GM18870 (cell line): ENCODE data around the gene RNF144A.
"Not testable (repeated sequence)": the region's sequence is repeated elsewhere in the genome, so short reads cannot be mapped to it uniquely, and the experiment has no call there.

Experiments used
- ATAC-seq: cut with Tn5 transposase; IDR thresholded peaks from one replicate; pipeline ENCODE4 v1.9.1; 2021; ENCODE audit warnings: moderate library complexity; ENCODE audit not compliant: unreplicated experiment

The RNF144A gene

GRCh38 chr2:6995391-6996097, 78.3 kb downstream of the RNF144A start:
- ATAC-seq = no peak

GRCh38 chr2:6999211-6999877, 82.1 kb downstream of the RNF144A start:
- peak; percentile 67 for ATAC-seq

DNA sequence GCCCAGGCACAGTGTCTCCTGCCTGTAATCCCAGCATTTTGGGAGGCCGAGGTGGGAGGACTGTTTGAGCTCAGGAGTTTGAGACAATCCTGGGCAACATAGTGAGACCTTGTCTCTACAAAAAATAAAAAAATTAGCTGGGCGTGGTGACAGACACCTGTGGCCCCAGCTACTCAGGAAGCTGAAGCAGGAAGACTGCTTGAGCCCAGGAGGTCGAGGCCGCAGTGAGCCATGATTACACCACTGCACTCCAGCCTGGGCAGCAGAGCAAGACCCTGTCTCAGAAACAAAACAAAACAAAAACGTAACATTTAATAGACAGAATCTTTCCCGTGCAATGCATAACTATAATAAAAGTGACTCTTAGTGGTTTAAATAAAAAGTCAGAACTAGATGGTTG, 84.2 kb downstream of the RNF144A start:
- not testable (repeated sequence) for ATAC-seq

DNA sequence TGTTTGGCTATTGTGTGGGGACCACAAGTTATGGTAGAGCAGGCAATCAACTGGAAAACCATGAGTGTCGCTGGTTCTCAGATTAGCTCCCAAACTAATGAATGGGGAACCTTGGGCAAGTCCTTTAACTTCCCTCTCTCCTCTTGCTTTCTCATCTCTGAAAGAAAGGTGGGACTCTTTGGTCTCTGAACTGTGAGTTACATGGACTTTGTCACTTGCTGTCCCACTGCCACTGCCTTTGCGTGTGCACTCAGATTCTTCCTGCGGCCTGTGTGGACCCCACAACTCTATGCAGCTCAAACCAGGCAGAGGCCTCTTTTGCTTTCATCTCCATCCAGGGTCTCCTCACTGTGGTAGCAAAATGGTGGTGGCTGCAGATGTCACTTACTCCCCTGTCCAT, 86.7 kb downstream of the RNF144A start:
- ATAC-seq = no peak

- ATAC-seq = no peak
Observed at GRCh38 chr2:7004636-7005035, 87.4 kb downstream of the RNF144A start.

GRCh38 chr2:7007488-7007845, 90.3 kb downstream of the RNF144A start:
- no peak for ATAC-seq

DNA sequence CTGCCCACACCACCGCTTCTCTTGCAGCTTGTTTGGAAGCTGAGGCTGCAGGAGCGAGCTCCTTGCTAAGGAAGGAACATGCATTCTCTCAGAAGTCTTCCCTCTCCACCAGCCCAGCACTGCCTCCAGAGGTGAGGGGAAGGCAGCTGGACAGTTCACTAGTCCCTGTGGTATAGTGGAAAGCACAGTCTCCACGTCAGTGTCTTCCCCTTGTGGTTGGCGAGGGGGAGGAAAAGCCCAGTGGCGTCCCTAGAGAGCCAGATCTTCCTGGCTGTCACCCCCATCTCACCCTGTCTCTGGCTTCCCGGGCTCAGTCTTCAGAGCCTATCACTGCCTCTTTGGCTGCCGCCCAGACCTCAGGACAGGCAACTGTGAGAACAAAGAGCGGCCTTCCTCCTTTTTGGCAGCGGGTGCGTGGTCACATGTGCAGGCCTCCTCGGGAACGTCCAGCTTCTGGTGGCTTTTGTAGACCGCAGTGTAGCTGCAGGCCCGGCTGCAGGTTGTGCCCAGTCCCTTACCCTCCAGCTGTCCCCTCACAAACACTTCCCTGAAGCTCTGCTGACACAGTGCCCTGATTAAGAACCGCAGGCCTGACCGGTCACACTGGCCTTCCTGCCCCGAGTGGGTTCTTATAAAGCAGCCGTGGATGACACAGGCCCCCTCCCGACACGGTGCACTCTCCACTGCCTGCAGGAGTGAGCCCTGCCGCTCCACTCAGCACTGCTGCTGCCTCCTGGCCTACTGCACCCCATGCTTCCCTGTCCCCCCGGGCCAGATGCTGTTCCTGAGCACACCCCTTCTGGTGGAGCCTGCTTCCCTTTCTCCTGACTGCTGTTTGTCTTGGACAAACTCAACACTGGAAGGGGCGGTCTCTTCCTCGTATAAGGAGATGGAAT, 90.9 kb downstream of the RNF144A start:
- no peak for ATAC-seq

GRCh38 chr2:7009207-7009911, 92.1 kb downstream of the RNF144A start:
- ATAC-seq = no peak

DNA sequence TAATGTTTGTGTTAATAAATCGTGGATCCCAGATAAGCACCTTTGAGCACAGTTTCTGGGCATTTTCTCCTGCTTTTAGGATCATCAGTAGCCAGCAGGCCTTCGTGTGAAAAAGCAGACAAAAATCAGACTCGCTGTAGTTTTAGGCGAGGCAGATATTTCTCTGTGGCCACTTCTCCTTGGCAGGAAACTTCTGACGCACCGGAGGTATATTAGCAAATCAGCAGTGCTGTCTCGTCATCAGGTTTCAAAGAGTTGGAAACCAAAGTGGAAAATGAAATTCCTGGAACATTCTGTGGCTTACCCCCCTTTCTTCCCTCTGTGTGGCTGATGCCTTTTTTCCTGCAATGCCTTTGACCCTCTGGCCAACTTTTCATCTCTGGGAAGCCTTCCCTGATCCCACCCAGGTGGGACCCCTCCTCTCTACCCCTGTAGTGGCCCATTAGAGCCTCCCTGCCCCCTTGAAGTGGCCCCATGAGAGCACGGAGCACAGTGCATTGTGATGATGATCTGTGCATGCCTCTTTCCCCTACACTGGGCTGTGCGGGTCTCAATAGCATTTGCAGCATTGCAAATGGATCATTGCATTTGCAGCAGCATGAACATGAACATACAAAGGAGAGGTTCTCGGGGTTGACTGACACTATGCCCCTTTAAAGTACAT, 93.3 kb downstream of the RNF144A start:
- ATAC-seq = no peak

- ATAC-seq = no peak
Observed at GRCh38 chr2:7011356-7012083, 94.3 kb downstream of the RNF144A start.

GRCh38 chr2:7012141-7012764, 95.0 kb downstream of the RNF144A start:
- no peak for ATAC-seq

- no peak for ATAC-seq
Observed at GRCh38 chr2:7013471-7014160, 96.4 kb downstream of the RNF144A start.

DNA sequence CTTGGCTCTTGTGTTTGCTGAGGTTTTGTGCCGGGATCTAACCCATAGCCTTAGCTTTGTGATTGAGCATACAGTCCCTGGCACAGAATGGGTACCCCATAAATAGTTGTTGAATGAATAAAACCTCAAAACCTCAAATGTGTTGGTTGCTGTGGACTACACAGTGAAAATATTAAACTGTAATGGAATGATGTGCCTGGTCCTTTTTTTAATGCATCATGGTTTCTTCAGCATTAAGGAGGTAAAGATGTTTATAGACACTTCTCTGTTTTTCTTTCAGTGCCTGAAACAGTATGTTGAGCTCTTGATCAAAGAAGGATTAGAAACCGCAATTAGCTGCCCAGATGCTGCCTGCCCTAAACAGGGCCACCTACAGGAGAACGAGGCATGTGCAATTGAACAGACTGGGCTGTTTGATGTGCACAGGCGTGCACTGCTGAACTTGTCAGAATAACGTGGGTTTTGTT, 97.0 kb downstream of the RNF144A start:
- no peak for ATAC-seq

DNA sequence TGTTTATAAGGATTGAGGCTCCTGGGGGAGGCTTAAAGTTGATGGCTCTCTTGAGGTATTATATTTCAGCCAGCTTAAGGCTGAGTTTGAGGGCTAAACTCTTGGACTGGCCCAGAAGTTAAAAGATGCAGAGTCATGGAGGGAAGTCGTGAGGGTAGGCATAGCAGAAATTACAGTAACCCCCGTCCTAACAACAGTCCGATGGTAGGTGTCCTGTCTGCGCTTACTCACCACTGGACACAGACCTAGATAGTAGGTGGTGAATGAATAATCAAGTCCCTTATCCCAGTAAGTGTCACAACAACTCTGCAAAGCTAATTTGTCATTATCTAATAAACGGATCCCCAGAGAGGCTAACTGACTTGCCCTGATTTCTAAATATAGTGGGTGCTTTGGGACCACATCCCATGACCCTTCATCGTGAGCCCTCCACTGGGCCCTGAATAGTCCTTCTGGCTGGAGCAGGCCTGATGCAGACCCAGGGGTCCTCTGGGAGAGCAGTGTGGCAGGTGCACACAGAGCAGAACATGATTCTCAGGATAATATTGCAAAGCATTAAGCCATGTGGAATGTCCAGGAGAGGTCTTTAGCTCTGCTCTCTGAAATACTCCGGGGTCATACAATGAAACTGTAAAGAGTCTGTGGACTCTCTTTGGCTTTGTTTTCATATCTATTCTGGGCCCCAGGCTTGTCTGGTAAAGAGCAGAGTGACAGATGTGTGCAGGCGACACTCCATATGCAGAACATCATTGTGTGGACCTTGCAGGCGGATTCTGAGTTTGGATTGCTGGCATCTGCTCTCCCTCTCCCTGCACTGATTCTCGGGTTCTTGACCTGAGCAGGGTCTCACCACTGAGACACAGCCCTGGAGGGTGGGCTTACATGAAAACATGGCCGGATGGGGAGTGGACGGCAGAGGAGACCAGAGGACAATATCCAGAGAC, 98.1 kb downstream of the RNF144A start:
- ATAC-seq = no peak

DNA sequence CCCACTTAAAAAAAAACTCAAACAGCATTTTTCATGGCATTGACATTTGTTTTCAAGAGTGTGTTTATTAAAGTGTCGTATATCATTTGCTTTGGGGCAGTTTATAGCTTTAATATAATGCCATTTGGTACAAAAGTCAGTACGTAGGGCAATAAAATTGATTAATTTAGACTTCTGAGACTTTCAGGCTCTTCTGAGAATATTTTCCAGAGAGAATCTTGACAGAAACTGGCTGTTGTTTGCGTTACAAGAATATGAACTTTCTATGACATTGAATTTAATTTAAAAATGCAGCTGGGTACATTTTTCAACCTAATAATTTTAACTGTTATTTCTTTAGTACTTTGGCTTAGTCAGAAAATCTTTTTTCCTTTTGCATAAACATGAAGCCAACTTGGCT, 98.9 kb downstream of the RNF144A start:
- no peak for ATAC-seq

- no peak for ATAC-seq
Observed at GRCh38 chr2:7016601-7017211, 99.5 kb downstream of the RNF144A start.

DNA sequence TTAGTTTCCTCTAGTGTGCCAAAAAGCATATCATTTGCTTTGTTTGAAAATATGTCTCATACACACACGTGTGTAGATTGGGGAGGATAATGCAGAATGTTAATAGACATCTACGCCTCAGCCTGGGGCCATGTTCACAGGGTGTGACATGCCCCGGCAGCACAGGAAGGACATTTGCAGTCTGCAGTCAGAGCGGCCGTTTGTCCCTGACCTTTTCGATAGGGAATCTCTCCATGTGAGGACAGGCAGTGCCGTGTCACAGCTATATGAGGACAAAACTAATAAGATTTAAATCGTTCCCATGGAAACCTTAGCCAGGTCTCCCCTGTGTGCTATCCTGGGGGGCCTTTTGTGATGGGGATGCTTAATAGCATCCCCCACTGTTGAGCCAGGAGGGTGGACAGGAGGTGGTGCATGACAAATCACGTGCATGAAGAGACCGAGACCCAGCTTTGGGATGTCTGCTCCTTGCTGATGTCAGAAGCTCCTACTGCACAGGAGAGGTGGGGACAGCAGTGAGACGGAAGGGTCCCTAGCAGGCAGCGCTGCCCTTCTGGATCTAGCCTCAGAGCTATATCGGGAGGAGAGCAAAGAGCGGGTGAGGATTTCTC, 100.6 kb downstream of the RNF144A start:
- no peak for ATAC-seq
